Body of pancreas (tissue), 4 donors: ENCODE data around the gene SCAP.

Source experiments
- CTCF ChIP-seq, 7 experiments: fragments of 450-650 bp in 4 of 7; fragments of 200-600 bp in 3 of 7; sonication (generic) in 3 of 7; IDR thresholded peaks; one replicate each; pipeline ENCODE4 v1.5.1; 2016 to 2019; ENCODE audit warnings: antibody characterized with exemption in 7 of 7
- POLR2A ChIP-seq, 3 donors: fragments of 450-650 bp; IDR thresholded peaks; one replicate each; pipeline ENCODE4 v1.6.1; 2016; ENCODE audit warnings: antibody characterized with exemption in 3 of 3, mild to moderate bottlenecking in 2 of 3

- TF ChIP-seq CTCF (IDR thresholded peaks at IDR 0.05) (peak; percentile 73 to 97 (median 96)), POLR2A (IDR thresholded peaks at IDR 0.05) (no peak)
These were observed 46.6 kb upstream of the SCAP start for GRCh38 chr3:47522082-47522987.
